ENCODE data around the gene MLIP.

MLIP gene

GRCh38 chr6:54291146-54291545 is 179.9 kb downstream of the MLIP start:
- Histone ChIP-seq H3K9me3 (ENCODE audit: control insufficient read depth, insufficient read depth, low read length) (no peaks in the 10 kb centered on the region), H3K4me1 (ENCODE audit: control insufficient read depth, insufficient read depth, low read length) (no peaks in the 10 kb centered on the region; the same call in none of the 2 replicates), H3K27me3 (ENCODE audit: control insufficient read depth, insufficient read depth, low read length) (no peaks in the 10 kb centered on the region), H3K27ac (ENCODE audit: low read length) (no peak overlapping the region), H3K36me3 (ENCODE audit: control insufficient read depth, insufficient read depth, low read length) (no peaks in the 10 kb centered on the region), H3K4me3 (ENCODE audit: low read length) (no peak overlapping the region)
- no CpG with 5 or more reads among the region's 2 CpGs for WGBS (ENCODE audit: insufficient coverage, insufficient read length)
- no peak for DNase-seq (ENCODE audit: low read depth, low spot score)

GRCh38 chr6:54291738-54292137 is 180.5 kb downstream of the MLIP start:
- no peaks in the 10 kb centered on the region for H3K36me3 ChIP-seq (ENCODE audit: control insufficient read depth, insufficient read depth, low read length)
- DNase-seq (ENCODE audit: low read depth, low spot score) = no peak
- no peak overlapping the region for H3K27ac ChIP-seq (ENCODE audit: low read length)
- H3K9me3 ChIP-seq (ENCODE audit: control insufficient read depth, insufficient read depth, low read length) = no peaks in the 10 kb centered on the region
- no peak overlapping the region for H3K4me3 ChIP-seq (ENCODE audit: low read length)
- H3K27me3 ChIP-seq (ENCODE audit: control insufficient read depth, insufficient read depth, low read length) = no peaks in the 10 kb centered on the region
- no CpG with 5 or more reads among the region's 2 CpGs for WGBS (ENCODE audit: insufficient coverage, insufficient read length)
- no peaks in the 10 kb centered on the region; the same call in none of the 2 replicates for H3K4me1 ChIP-seq (ENCODE audit: control insufficient read depth, insufficient read depth, low read length)

- Histone ChIP-seq H3K36me3 (ENCODE audit: control insufficient read depth, insufficient read depth, low read length) (no peaks in the 10 kb centered on the region), H3K27me3 (ENCODE audit: control insufficient read depth, insufficient read depth, low read length) (no peaks in the 10 kb centered on the region), H3K4me3 (ENCODE audit: low read length) (no peak overlapping the region), H3K4me1 (ENCODE audit: control insufficient read depth, insufficient read depth, low read length) (no peaks in the 10 kb centered on the region; the same call in 1 of the 2 replicates), H3K27ac (ENCODE audit: low read length) (no peak overlapping the region), H3K9me3 (ENCODE audit: control insufficient read depth, insufficient read depth, low read length) (no peaks in the 10 kb centered on the region)
- no peak for DNase-seq (ENCODE audit: low read depth, low spot score)
- no CpG with 5 or more reads among the region's 8 CpGs for WGBS (ENCODE audit: insufficient coverage, insufficient read length)
Measured at GRCh38 chr6:54294965-54295532, 183.8 kb downstream of the MLIP start.

- no peaks in the 10 kb centered on the region for H3K27me3 ChIP-seq (ENCODE audit: control insufficient read depth, insufficient read depth, low read length)
- no peak overlapping the region for H3K4me3 ChIP-seq (ENCODE audit: low read length)
- no peak overlapping the region for H3K27ac ChIP-seq (ENCODE audit: low read length)
- no peaks in the 10 kb centered on the region for H3K9me3 ChIP-seq (ENCODE audit: control insufficient read depth, insufficient read depth, low read length)
- DNase-seq (ENCODE audit: low read depth, low spot score) = no peak
- WGBS (ENCODE audit: insufficient coverage, insufficient read length) = no CpG with 5 or more reads among the region's 2 CpGs
- no peaks in the 10 kb centered on the region for H3K36me3 ChIP-seq (ENCODE audit: control insufficient read depth, insufficient read depth, low read length)
- no peaks in the 10 kb centered on the region for H3K4me1 ChIP-seq (ENCODE audit: control insufficient read depth, insufficient read depth, low read length)
Measured at GRCh38 chr6:54299542-54300269, 188.5 kb downstream of the MLIP start.

- no peaks in the 10 kb centered on the region for H3K36me3 ChIP-seq (ENCODE audit: control insufficient read depth, insufficient read depth, low read length)
- no peak overlapping the region for H3K4me3 ChIP-seq (ENCODE audit: low read length)
- no peaks in the 10 kb centered on the region for H3K9me3 ChIP-seq (ENCODE audit: control insufficient read depth, insufficient read depth, low read length)
- no peak overlapping the region for H3K27ac ChIP-seq (ENCODE audit: low read length)
- no peaks in the 10 kb centered on the region for H3K4me1 ChIP-seq (ENCODE audit: control insufficient read depth, insufficient read depth, low read length)
- no peak for DNase-seq (ENCODE audit: low read depth, low spot score)
- H3K27me3 ChIP-seq (ENCODE audit: control insufficient read depth, insufficient read depth, low read length) = no peaks in the 10 kb centered on the region
Measured at GRCh38 chr6:54301770-54302169, 190.5 kb downstream of the MLIP start.

- no peaks in the 10 kb centered on the region for H3K9me3 ChIP-seq (ENCODE audit: control insufficient read depth, insufficient read depth, low read length)
- H3K4me3 ChIP-seq (ENCODE audit: low read length) = no peak overlapping the region
- no CpG with 5 or more reads among the region's 2 CpGs for WGBS (ENCODE audit: insufficient coverage, insufficient read length)
- no peak for DNase-seq (ENCODE audit: low read depth, low spot score)
- H3K27me3 ChIP-seq (ENCODE audit: control insufficient read depth, insufficient read depth, low read length) = no peaks in the 10 kb centered on the region
- no peaks in the 10 kb centered on the region for H3K4me1 ChIP-seq (ENCODE audit: control insufficient read depth, insufficient read depth, low read length)
- no peaks in the 10 kb centered on the region for H3K36me3 ChIP-seq (ENCODE audit: control insufficient read depth, insufficient read depth, low read length)
- no peak overlapping the region for H3K27ac ChIP-seq (ENCODE audit: low read length)
Measured at GRCh38 chr6:54307439-54307910, 196.2 kb downstream of the MLIP start.

- no peak within 1 kb of the TSS for H3K27ac ChIP-seq (ENCODE audit: low read length)
- H3K27me3 ChIP-seq (ENCODE audit: control insufficient read depth, insufficient read depth, low read length) = no peaks in the 10 kb centered on the region
- H3K9me3 ChIP-seq (ENCODE audit: control insufficient read depth, insufficient read depth, low read length) = no peaks in the 10 kb centered on the region
- DNase-seq (ENCODE audit: low read depth, low spot score) = no peak
- H3K4me1 ChIP-seq (ENCODE audit: control insufficient read depth, insufficient read depth, low read length) = no peaks in the 10 kb centered on the region
- H3K4me3 ChIP-seq (ENCODE audit: low read length) = no peak within 1 kb of the TSS
- WGBS (ENCODE audit: insufficient coverage, insufficient read length) = no CpG with 5 or more reads among the region's 10 CpGs
- no peaks in the 10 kb centered on the region for H3K36me3 ChIP-seq (ENCODE audit: control insufficient read depth, insufficient read depth, low read length)
Measured at GRCh38 chr6:54308289-54308985, 197.2 kb downstream of the MLIP start, which contains the start of gene TINAG. Gene TINAG, plus strand, starts transcription at chr6:54308441. Its CDS starts 110 bp downstream, at chr6:54308551.

- H3K4me3 ChIP-seq (ENCODE audit: low read length) = no peak overlapping the region
- H3K4me1 ChIP-seq (ENCODE audit: control insufficient read depth, insufficient read depth, low read length) = no peaks in the 10 kb centered on the region
- H3K27me3 ChIP-seq (ENCODE audit: control insufficient read depth, insufficient read depth, low read length) = no peaks in the 10 kb centered on the region
- no peak for DNase-seq (ENCODE audit: low read depth, low spot score)
- no peak overlapping the region for H3K27ac ChIP-seq (ENCODE audit: low read length)
- WGBS (ENCODE audit: insufficient coverage, insufficient read length) = no CpG with 5 or more reads among the region's 4 CpGs
- H3K9me3 ChIP-seq (ENCODE audit: control insufficient read depth, insufficient read depth, low read length) = no peaks in the 10 kb centered on the region
- H3K36me3 ChIP-seq (ENCODE audit: control insufficient read depth, insufficient read depth, low read length) = no peaks in the 10 kb centered on the region
Measured at GRCh38 chr6:54308986-54309315, 197.7 kb downstream of the MLIP start.

- Histone ChIP-seq H3K4me3 (ENCODE audit: low read length) (no peak overlapping the region), H3K9me3 (ENCODE audit: control insufficient read depth, insufficient read depth, low read length) (no peaks in the 10 kb centered on the region), H3K36me3 (ENCODE audit: control insufficient read depth, insufficient read depth, low read length) (no peaks in the 10 kb centered on the region), H3K27me3 (ENCODE audit: control insufficient read depth, insufficient read depth, low read length) (no peaks in the 10 kb centered on the region), H3K27ac (ENCODE audit: low read length) (no peak overlapping the region), H3K4me1 (ENCODE audit: control insufficient read depth, insufficient read depth, low read length) (no peaks in the 10 kb centered on the region)
- DNase-seq (ENCODE audit: low read depth, low spot score) = no peak
- no CpG with 5 or more reads among the region's 1 CpG for WGBS (ENCODE audit: insufficient coverage, insufficient read length)
Measured at GRCh38 chr6:54310377-54311152, 199.3 kb downstream of the MLIP start.

GRCh38 chr6:54315656-54316055 is 204.4 kb downstream of the MLIP start:
- no peaks in the 10 kb centered on the region for H3K36me3 ChIP-seq (ENCODE audit: control insufficient read depth, insufficient read depth, low read length)
- no peak overlapping the region for H3K27ac ChIP-seq (ENCODE audit: low read length)
- H3K4me1 ChIP-seq (ENCODE audit: control insufficient read depth, insufficient read depth, low read length) = no peaks in the 10 kb centered on the region
- no peaks in the 10 kb centered on the region for H3K27me3 ChIP-seq (ENCODE audit: control insufficient read depth, insufficient read depth, low read length)
- H3K9me3 ChIP-seq (ENCODE audit: control insufficient read depth, insufficient read depth, low read length) = no peaks in the 10 kb centered on the region
- no CpG with 5 or more reads among the region's 4 CpGs for WGBS (ENCODE audit: insufficient coverage, insufficient read length)
- DNase-seq (ENCODE audit: low read depth, low spot score) = no peak
- no peak overlapping the region for H3K4me3 ChIP-seq (ENCODE audit: low read length)

Data from iPS DF 6.9 (cell line).